Smooth muscle cell (in vitro differentiated cells): ENCODE data around the gene FAM200A. TPM values are rescaled to one million over a fixed set of nuclear protein-coding genes. Genes with fewer than 3 reads are reported as not detected.

ENCODE experiments used
- DNase-seq: peaks from one replicate; lab custom pipeline; 2025; ENCODE audit not compliant: unreplicated experiment; lab: John Stamatoyannopoulos, UW
- H2AFZ ChIP-seq: fragments of 200-600 bp; sonication (generic); 2 replicates; pipeline ENCODE4 v1.6.0; 2016; ENCODE audit warnings: antibody characterized with exemption, low read depth, mild to moderate bottlenecking
- H3F3A ChIP-seq: fragments of 200-600 bp; sonication (generic); 2 replicates; pipeline ENCODE4 v1.6.0; 2017; ENCODE audit warnings: antibody characterized with exemption, low read depth
- H3K27ac ChIP-seq: fragments of 200-600 bp; sonication (generic); 2 replicates; pipeline ENCODE4 v1.5.1; 2016; ENCODE audit warnings: low read depth, mild to moderate bottlenecking
- H3K27me3 ChIP-seq: fragments of 200-600 bp; sonication (generic); 2 replicates; pipeline ENCODE4 v1.6.1; 2016; ENCODE audit warnings: low read depth, mild to moderate bottlenecking
- H3K36me3 ChIP-seq: fragments of 200-600 bp; sonication (generic); 2 replicates; pipeline ENCODE4 v1.5.1; 2016; ENCODE audit warnings: low read depth
- H3K4me1 ChIP-seq: fragments of 200-600 bp; sonication (generic); 2 replicates; pipeline ENCODE4 v1.5.1; 2016; ENCODE audit warnings: low read depth
- H3K4me2 ChIP-seq: fragments of 200-600 bp; sonication (generic); 2 replicates; pipeline ENCODE4 v1.6.0; 2016; ENCODE audit warnings: mild to moderate bottlenecking
- H3K4me3 ChIP-seq: fragments of 200-600 bp; sonication (generic); 2 replicates; pipeline ENCODE4 v1.5.1; 2016; ENCODE audit warnings: mild to moderate bottlenecking
- H3K79me2 ChIP-seq: fragments of 200-600 bp; sonication (generic); 2 replicates; pipeline ENCODE4 v1.6.0; 2016; ENCODE audit warnings: low read depth, mild to moderate bottlenecking
- H3K9ac ChIP-seq: fragments of 200-600 bp; sonication (generic); 2 replicates; pipeline ENCODE4 v1.6.0; 2016; ENCODE audit warnings: low read depth
- H3K9me3 ChIP-seq: fragments of 200-600 bp; sonication (generic); replicated peaks from 2 replicates; pipeline ENCODE4 v1.5.1; 2016; ENCODE audit warnings: low read depth
- H4K20me1 ChIP-seq: fragments of 200-600 bp; sonication (generic); 2 replicates; pipeline ENCODE4 v1.6.0; 2016; ENCODE audit warnings: low read depth
- CTCF ChIP-seq: fragments of 200-600 bp; sonication (generic); IDR thresholded peaks from 2 replicates; pipeline ENCODE4 v1.5.1; 2017; ENCODE audit warnings: borderline replicate concordance, mild to moderate bottlenecking, antibody characterized with exemption; ENCODE audit not compliant: insufficient read depth, poor library complexity, severe bottlenecking
- WGBS: methylation state at CpG from one replicate; pipeline ENCODE4 v1.1.7; 2016; ENCODE audit warnings: low lambda C conversion rate; 5-methylcytosine and 5-hydroxymethylcytosine counted together
- polyA plus RNA-seq: library from polyadenylated mRNA; unstranded; fragments of >200 nt; fragmentation: Nextera tagmentation; extraction: Ambion mirVana; gene quantifications from 2 replicates; pipeline ENCODE4 v1.2.1, GENCODE V29; 2016
- total RNA-seq: library from RNA; depleted of rRNA; stranded (reverse); fragments of >200 nt; gene quantifications from 2 replicates; pipeline ENCODE4 v1.2.3, GENCODE V29; 2014

FAM200A gene
- total and polyA plus RNA-seq, 2 experiments from 2014 or later: 8.1 to 10.0 TPM

DNA sequence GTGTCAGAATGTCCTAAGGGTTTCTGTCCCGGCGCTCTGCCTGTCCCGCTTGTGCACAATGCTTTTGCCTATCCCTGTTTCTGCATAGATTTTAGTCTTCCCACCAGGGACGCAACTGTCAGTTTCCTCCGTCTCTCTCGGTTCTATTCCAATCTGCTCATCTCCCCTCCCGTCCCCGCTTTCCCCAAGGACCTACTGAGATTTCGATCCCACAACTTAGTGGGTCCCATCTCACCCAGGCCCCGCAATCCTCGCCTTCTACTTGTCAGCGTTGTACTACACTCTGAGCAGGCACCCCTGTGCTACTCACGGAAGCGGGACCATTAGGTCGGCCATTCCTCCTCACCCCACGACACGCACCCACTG is 6.0 kb upstream of the FAM200A start:
- Histone ChIP-seq H3K4me1 (peaks cover 15% of the 10 kb centered on the region), H3K27me3 (no peaks in the 10 kb centered on the region), H3K9me3 (no peaks in the 10 kb centered on the region), H3K9ac (peak overlapping the region; percentile 100), H3K4me3 (peak overlapping the region; percentile 93), H2AFZ (peak overlapping the region; percentile 76), H4K20me1 (peaks cover 12% of the 10 kb centered on the region), H3K27ac (peak overlapping the region; percentile 98), H3K36me3 (peaks cover 4% of the 10 kb centered on the region), H3K4me2 (peak overlapping the region; percentile 95), H3F3A (peaks cover 26% of the 10 kb centered on the region), H3K79me2 (peaks cover 44% of the 10 kb centered on the region)
- 2% methylated on average over 17 of the region's 17 CpGs for WGBS
- TF ChIP-seq CTCF: no peak
- no peak for DNase-seq

DNA sequence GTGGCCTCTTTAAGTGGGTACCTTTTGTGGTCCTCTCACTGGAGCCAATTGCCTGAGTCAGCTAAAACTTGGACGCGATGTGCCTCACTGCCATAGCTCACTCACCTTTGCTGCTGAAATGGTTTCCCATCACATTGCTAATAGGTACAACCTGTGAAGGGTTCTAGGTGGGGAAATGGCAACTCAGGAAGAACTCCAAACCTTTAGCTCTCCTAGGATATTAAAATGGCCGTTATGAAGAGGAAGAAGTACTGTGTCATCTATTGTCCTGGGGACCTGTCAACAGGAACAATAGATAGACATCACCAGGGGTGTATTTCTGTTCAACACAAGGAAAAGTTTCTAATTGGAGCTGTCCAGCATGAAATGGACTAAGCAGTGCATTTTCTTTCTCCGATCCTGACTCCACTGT is 5.3 kb upstream of the FAM200A start:
- Histone ChIP-seq H3K36me3 (peaks cover 4% of the 10 kb centered on the region), H3K9ac (peak overlapping the region; percentile 100), H3F3A (peaks cover 21% of the 10 kb centered on the region), H3K9me3 (no peaks in the 10 kb centered on the region), H3K79me2 (peaks cover 44% of the 10 kb centered on the region), H3K27ac (peak overlapping the region; percentile 98), H3K27me3 (no peaks in the 10 kb centered on the region), H3K4me3 (peak overlapping the region; percentile 93), H2AFZ (no peak overlapping the region), H3K4me2 (peak overlapping the region; percentile 95), H4K20me1 (peaks cover 12% of the 10 kb centered on the region), H3K4me1 (peaks cover 13% of the 10 kb centered on the region)
- no peak for DNase-seq
- TF ChIP-seq CTCF: no peak
- WGBS: over 99% methylated on average over 4 of the region's 4 CpGs

DNA sequence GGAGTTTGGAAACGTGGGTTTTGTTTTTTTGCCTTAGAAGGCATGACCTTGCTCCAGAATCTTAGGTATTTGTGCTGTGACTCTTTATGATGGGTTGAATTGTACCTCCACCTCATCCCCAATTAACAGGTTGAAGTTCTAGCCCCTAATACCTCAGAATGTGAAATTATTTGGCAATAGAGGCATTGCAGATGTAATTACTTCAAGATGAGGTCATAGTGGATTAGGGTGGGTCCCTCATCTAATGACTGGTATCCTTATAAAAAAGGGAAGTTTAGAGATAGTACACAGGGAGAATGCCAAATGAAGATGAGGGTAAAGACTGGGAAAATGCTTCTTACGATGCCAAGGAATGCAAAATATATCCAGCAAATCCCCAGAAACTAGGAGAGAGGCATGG is 3.0 kb upstream of the FAM200A start:
- Histone ChIP-seq H4K20me1 (peaks cover 6% of the 10 kb centered on the region), H2AFZ (no peak overlapping the region), H3K36me3 (no peaks in the 10 kb centered on the region), H3K4me2 (no peak overlapping the region), H3K27ac (no peak overlapping the region), H3K9ac (no peak overlapping the region), H3K79me2 (peaks cover 50% of the 10 kb centered on the region), H3K4me1 (peaks cover 13% of the 10 kb centered on the region), H3K4me3 (no peak overlapping the region), H3K27me3 (no peaks in the 10 kb centered on the region), H3K9me3 (no peaks in the 10 kb centered on the region), H3F3A (peaks cover 17% of the 10 kb centered on the region)
- 93% methylated on average over 2 of the region's 2 CpGs for WGBS
- DNase-seq: no peak
- no peak for TF ChIP-seq CTCF

- Histone ChIP-seq H4K20me1 (no peaks in the 10 kb centered on the region), H3K27me3 (no peaks in the 10 kb centered on the region), H3K9me3 (peaks cover 5% of the 10 kb centered on the region), H3F3A (peaks cover 5% of the 10 kb centered on the region), H3K4me2 (no peak overlapping the region), H3K79me2 (peaks cover 38% of the 10 kb centered on the region), H3K4me3 (no peak overlapping the region), H3K4me1 (peaks cover 13% of the 10 kb centered on the region), H3K9ac (no peak overlapping the region), H3K27ac (no peak overlapping the region), H3K36me3 (peaks cover 5% of the 10 kb centered on the region), H2AFZ (no peak overlapping the region)
- no peak for TF ChIP-seq CTCF
- DNase-seq: no peak
- WGBS: 95% methylated on average over 4 of the region's 4 CpGs
These were observed 1.1 kb upstream of the FAM200A start for GRCh38 chr7:99553039-99553438.
